Jurkat, Clone E6-1 (cell line): ENCODE data around the gene PTX4. TPM values are rescaled to one million over a fixed set of nuclear protein-coding genes. Genes with fewer than 3 reads are reported as not detected.
A peak's percentile ranks its signal among the peaks of the same experiment; 100 is the strongest.

Source experiments
- DNase-seq: peaks from one replicate; pipeline ENCODE4 v3.0.0-alpha.2; 2011; ENCODE audit warnings: low read depth, low spot score
- H3K4me3 ChIP-seq: 2 replicates; pipeline ENCODE4 v1.5.1; 2011; ENCODE audit warnings: mild to moderate bottlenecking, low read length, control low read depth, moderate library complexity
- polyA plus RNA-seq: library from polyadenylated mRNA; unstranded; fragments of >200 nt; gene quantifications from one replicate; pipeline ENCODE4 v1.2.1, GENCODE V29; 2012; ENCODE audit warnings: missing spikeins; ENCODE audit not compliant: insufficient read length, insufficient read depth

PTX4 gene
- polyA plus RNA-seq = not detected

GRCh38 chr16:1488619-1489018, at the start of gene PTX4:
Gene PTX4, minus strand, starts transcription at chr16:1488944. Its CDS starts 35 bp downstream, at chr16:1488909.
- DNase-seq = no peak
- no peak within 1 kb of the TSS for H3K4me3 ChIP-seq

DNA sequence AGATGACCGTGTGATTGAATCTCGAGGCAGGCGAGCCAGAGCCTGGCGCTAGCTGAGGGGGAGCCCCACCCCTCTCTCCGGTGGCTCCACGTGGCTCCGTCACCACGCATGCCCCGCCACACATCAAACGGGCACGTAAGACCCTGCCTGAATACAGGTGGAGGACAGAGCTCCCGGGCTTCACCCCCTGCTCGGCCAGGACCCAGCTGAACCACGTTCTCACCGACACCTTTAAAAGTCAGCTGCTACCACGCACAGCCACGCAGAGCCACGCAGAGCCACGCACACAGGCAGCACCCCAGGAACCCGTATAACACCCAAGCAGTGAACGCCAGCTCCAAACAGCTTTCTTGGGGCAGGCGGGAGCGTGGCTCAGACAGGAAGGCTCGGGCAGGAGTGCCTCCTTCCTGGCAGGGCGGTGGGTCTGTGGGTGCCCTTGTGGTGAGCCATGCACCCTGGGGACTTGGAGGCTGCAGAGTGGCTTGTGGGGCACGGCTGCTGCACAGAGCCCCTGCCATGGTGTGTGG, 49.1 kb upstream of the PTX4 start:
- peak; percentile 23 for DNase-seq
- H3K4me3 ChIP-seq = no peak overlapping the region

GRCh38 chr16:1537138-1537577, 48.4 kb upstream of the PTX4 start:
- DNase-seq = no peak
- H3K4me3 ChIP-seq = no peak overlapping the region

DNA sequence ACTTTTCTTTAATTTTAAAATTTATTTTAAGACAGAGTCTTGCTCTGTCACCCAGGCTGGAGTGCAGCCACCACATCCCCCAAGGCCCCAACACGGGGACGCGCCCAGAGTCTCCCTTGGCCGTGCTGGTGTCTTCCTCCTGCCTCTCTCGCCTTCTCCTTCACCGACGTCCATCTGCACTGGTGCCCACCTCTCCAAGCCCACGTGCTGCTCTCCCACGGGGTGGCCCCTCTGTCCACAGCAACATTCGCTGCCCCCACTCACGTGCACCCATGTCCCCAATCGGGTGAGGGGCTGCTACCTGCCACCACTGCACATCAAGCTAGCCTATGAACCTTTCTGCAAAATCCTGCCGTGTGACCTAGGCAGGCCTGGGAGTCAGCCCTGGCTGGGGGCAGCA, 47.9 kb upstream of the PTX4 start:
- DNase-seq = no peak
- no peak overlapping the region for H3K4me3 ChIP-seq

DNA sequence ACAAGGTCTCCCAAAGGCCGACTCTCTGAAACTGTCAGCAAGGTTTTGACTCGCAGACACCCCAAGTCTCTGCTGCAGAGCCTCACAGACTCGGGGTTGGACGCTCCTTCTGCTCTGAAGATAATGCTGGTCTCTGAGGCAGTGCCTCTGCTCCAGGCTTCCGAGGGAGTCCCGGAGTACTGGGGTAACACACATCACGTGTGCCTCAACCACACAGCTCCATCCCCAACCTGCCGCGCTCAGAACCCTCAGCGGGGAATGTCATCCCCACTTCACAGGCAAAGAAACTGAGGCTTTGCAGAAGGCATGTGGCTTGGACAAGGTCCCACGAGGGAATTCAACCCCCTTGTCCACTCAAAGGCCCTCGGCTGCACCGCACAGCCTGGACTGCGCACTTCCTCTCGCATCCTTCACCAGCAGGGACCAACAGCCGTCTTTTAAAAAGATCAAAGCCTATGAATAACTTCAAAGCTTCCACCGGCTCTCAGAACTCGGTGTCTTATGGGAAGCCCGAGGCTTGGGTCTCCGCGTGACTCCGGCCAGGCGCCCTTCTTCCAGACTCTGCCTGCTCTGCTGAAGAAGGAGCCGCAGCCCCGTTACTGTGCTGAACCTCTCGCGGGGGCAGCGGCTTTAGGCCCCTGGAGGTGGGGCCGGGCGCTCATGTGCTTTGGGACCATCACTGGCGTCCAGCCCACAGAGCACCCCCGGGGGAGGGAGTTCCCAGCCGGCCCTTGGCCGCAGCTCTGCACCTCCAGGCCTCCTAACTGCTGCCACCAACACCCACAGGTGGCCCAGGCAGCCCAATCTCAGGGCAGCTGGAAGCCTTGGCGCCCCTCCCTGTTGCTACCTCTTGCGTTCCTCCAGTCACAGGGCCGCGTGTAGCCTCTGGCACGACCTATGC, 46.9 kb upstream of the PTX4 start:
- no peak overlapping the region for H3K4me3 ChIP-seq
- DNase-seq = no peak

DNA sequence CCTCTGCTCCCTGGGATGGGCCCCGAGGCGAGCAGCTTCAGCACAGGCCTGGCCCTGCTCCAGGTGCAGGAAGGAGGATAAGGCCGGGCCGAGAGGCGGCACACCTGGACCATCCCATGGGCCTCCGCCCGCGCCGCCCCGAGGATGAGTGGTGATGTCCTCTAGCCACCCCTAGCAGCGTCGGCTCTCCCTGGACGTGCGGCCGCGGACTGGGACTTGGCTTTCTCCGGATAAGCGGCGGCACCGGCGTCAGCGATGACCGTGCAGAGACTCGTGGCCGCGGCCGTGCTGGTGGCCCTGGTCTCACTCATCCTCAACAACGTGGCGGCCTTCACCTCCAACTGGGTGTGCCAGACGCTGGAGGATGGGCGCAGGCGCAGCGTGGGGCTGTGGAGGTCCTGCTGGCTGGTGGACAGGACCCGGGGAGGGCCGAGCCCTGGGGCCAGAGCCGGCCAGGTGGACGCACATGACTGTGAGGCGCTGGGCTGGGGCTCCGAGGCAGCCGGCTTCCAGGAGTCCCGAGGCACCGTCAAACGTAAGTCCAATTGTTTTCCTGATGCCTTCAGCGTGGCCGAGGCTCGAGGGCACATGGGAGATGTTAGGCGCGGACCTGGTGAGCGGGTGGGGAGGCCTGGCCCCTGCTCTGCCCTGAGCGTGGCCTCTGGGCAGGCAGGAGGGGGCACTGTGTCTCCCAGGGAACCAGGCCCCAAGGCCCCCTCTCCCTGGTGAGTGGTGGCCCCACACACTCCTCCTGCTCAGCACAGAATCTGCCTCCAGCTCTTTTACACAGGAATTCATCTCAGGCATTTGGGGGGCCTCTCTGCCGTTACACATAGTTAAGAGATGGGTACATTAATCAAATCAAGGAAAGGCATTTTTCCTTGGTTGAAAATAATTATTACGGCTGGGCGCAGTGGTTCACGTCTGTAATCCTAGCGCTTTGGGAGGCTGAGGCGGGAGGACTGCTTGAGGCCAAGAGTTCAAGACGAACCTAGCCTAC, 45.6 kb upstream of the PTX4 start:
- no peak for DNase-seq
- H3K4me3 ChIP-seq = no peak overlapping the region

- no peak for DNase-seq
- no peak within 1 kb of the TSS for H3K4me3 ChIP-seq
Observed at GRCh38 chr16:1533443-1533951, 44.8 kb upstream of the PTX4 start, which contains the start of gene TMEM204. Gene TMEM204, plus strand, starts transcription at chr16:1533666. Its CDS starts 610 bp downstream, at chr16:1534276.

- no peak overlapping the region for H3K4me3 ChIP-seq
- no peak for DNase-seq
Observed at GRCh38 chr16:1532771-1533170, 44.0 kb upstream of the PTX4 start.

GRCh38 chr16:1532081-1532760, 43.5 kb upstream of the PTX4 start:
- H3K4me3 ChIP-seq = no peak overlapping the region
- no peak for DNase-seq

GRCh38 chr16:1531638-1531910, 42.8 kb upstream of the PTX4 start:
- no peak for DNase-seq
- H3K4me3 ChIP-seq = no peak overlapping the region

- no peak overlapping the region for H3K4me3 ChIP-seq
Observed at GRCh38 chr16:1530883-1531637, 42.3 kb upstream of the PTX4 start.

DNA sequence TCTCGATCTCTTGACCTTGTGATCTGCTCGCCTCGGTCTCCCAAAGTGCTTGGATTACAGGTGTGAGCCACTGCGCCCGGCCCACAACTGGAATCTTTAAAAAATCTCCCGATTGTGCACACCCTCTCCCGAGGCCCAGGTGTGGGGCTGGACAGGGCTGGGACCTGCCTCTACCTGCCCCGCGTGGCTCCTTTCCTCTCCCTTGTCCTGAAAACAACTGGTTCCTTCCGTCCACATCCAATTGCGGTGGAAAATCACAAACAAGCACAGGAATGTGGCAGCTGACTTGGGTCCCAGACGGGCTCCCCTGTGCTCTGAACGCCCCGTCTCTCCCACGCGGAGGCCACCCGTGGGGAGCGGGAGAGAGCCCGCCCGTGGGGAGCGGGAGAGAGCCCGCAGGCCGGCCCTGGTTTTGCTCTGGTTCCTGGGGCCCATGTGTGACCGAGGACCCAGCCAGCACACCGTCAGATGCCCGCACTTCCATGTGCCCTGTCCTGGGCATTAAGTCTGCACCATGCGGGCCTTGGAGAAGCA, 41.7 kb upstream of the PTX4 start:
- H3K4me3 ChIP-seq = no peak overlapping the region
- no peak for DNase-seq

More at GRCh38 chr16:1530883-1531637, 42.3 kb upstream of the PTX4 start:
- no peak for DNase-seq

DNA sequence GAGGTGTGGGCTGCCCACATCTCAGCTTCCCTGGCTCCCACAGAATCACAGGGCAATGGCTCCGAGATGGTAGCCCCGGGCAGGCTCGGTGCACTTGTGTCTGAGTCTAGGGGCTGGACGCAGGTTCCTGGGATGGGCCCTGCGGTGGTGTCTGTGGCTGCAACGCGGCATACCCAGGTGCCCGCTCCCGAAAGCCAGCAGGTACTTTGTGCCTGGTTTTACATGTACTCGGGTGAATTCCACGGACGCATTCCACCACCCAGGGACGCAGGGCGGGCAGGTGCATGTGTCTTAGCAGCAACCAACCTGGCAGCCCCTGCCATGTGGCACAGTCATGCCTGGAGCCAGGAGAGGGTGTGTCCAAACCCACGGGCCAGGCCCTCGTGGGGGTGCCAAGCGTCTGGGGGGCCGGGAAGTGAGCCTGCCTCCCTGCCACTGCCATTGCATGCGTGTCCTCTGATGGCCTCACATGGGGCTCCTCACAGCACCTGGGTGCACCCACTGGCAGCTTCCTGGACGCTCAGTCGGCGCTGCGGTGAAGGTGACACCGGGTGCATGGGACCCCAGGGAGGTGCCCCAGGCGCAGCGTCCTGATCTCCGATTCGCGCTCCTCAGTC, 40.3 kb upstream of the PTX4 start:
- DNase-seq = no peak

GRCh38 chr16:1527836-1528811, 39.4 kb upstream of the PTX4 start:
- no peak for DNase-seq
- no peak overlapping the region for H3K4me3 ChIP-seq

More for the DNA sequence above, 40.3 kb upstream of the PTX4 start:
- no peak overlapping the region for H3K4me3 ChIP-seq

DNA sequence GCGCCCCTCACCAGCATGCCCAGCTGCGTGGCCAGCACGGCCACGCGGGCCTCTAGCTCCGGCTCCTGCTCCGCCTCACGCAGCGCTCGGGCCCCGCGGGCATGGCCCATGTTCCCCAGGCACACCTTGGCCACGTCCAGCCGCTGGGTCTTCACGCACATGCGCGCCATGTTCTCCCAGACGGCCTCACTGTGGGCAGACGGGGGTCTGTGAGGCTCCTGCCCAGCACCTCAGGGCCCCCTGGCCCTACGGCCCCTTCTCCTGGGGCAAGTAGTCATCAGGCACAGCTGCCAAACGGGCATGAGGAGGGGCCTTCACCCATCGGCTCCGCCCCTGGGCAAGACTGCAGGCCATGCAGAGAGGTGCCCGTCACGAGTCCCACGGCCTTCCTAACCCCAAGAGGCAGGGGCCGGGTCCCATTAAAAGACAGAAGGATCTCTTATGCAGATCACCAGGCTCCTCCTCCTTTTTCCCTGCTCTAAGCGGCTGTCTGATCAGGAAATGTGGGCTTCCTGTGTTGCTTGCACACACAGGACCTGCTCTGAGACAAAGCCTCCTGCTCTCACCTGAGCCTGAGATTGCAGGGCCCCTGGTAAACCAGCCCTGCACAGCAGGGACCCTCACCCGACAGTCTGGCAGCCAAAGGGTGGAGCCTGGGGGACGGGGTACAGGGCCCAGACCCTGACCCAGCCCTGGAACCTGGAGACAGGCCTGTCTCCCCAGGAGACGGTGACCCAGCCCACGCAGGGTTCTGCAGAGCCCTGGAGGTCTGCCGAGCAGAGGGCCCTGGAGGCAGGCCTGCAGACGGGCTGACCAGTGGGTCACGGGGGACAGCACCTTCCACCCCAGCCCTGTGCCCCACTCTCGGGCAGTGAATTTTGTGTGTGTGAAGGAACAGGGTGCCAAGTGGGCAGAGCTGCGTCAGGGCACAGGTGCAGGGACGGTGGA, 38.1 kb upstream of the PTX4 start:
- H3K4me3 ChIP-seq = no peak overlapping the region
- DNase-seq = peak; percentile 43
